ENCODE data around the gene NPIPB5.
"Not testable (repeated sequence)": the region's sequence is repeated elsewhere in the genome, so short reads cannot be mapped to it uniquely, and the experiment has no call there.

GRCh38 chr16:22468846-22469245, 41.8 kb upstream of the NPIPB5 start:
- TF ChIP-seq CTCF (IDR thresholded peaks at IDR 0.05; ENCODE audit: low read depth, low read length); EZH2phosphoT487 (IDR thresholded peaks at IDR 0.05; ENCODE audit: low read depth): not testable (repeated sequence)
